ENCODE data around the gene NGEF. TPM values are rescaled to one million over a fixed set of nuclear protein-coding genes. Genes with fewer than 3 reads are reported as not detected.

The NGEF gene
- polyA plus RNA-seq, 1 of the 3 experiments (the other 2 are of a cell fraction): 1.4 TPM

- H3K36me3 ChIP-seq (replicated peaks in 1 of 2; ENCODE audit: control insufficient read depth in 1 of 2, insufficient read depth in 2 of 2, low read length in 1 of 2): peaks cover 44 to 47% of the 10 kb centered on the region in 2 experiments
- CTCF ChIA-PET: interaction anchor here (0.7 kb wide), 1 partner anchor 233 kb away, joined by 3 read pairs; no protein-coding TSS in a partner anchor
These were observed 173.5 kb downstream of the NGEF start for GRCh38 chr2:232839411-232840079.

More at GRCh38 chr2:232839411-232840079, 173.5 kb downstream of the NGEF start:
- H4K20me1 ChIP-seq (ENCODE audit: insufficient read depth): peaks cover 8% of the 10 kb centered on the region
- H3K79me2 ChIP-seq (ENCODE audit: insufficient read depth): peaks cover 5% of the 10 kb centered on the region; the same call in 1 of the 2 replicates
- H3K4me3 ChIP-seq (ENCODE audit: low read depth in 2 of 2, low read length in 1 of 2): no peak overlapping the region
- WGBS (ENCODE audit: low lambda C conversion rate): 95% methylated on average over 9 of the region's 9 CpGs
- H3K9me2 ChIP-seq: no peaks in the 10 kb centered on the region
- H3K9me3 ChIP-seq: no peaks in the 10 kb centered on the region
- H3K9ac ChIP-seq: no peak overlapping the region
- no peak overlapping the region for H2AFZ ChIP-seq (ENCODE audit: low read depth)
- TF ChIP-seq RFX5 (IDR thresholded peaks at IDR 0.05; ENCODE audit: low read length): no peak
- no peak for TF ChIP-seq RAD21 (IDR thresholded peaks at IDR 0.05; ENCODE audit: low read length)
- TF ChIP-seq CTCF (IDR thresholded peaks at IDR 0.05): no peak
- no peak for TF ChIP-seq ZBTB33 (IDR thresholded peaks at IDR 0.05; ENCODE audit: borderline replicate concordance, low read depth)
- no peak for TF ChIP-seq RCOR1 (IDR thresholded peaks at IDR 0.05; ENCODE audit: low read length)
- TF ChIP-seq YY1 (IDR thresholded peaks at IDR 0.05; ENCODE audit: low read depth): no peak
- TF ChIP-seq SMC3 (IDR thresholded peaks at IDR 0.05; ENCODE audit: low read depth, low read length): no peak
- TF ChIP-seq PBX3 (IDR thresholded peaks at IDR 0.05): no peak
- no peak for TF ChIP-seq CHD2 (IDR thresholded peaks at IDR 0.05; ENCODE audit: low read length, partially characterized antibody)
- no peak for TF ChIP-seq POLR2AphosphoS5 (IDR thresholded peaks at IDR 0.05; ENCODE audit: low read depth, low read length)
- TF ChIP-seq TAF1 (IDR thresholded peaks at IDR 0.05; ENCODE audit: borderline replicate concordance, low read depth, low read length): no peak
- no peak for TF ChIP-seq USF1 (IDR thresholded peaks at IDR 0.05; ENCODE audit: borderline replicate concordance, low read depth)
- TF ChIP-seq IRF3 (IDR thresholded peaks at IDR 0.05; ENCODE audit: low read depth, low read length): no peak
- TF ChIP-seq EP300 (IDR thresholded peaks at IDR 0.05; ENCODE audit: borderline replicate concordance in 1 of 2, low read depth in 1 of 2, low read length in 1 of 2): no peak
- DNase-seq: no peak
- POLR2A ChIA-PET: no interaction called here
- peaks cover 0 to 13% of the 10 kb centered on the region in 2 experiments; a peak in 2 of 4 replicates for H3K4me1 ChIP-seq (ENCODE audit: control insufficient read depth in 1 of 2, insufficient read depth in 2 of 2, low read depth in 1 of 2, low read length in 1 of 2)
- no peaks in the 10 kb centered on the region for H3F3A ChIP-seq (replicated peaks; ENCODE audit: insufficient read depth)
- no peak overlapping the region for H3K4me2 ChIP-seq
- H3K27me3 ChIP-seq (ENCODE audit: insufficient read depth): no peaks in the 10 kb centered on the region
- no peak overlapping the region for H3K27ac ChIP-seq (ENCODE audit: low read depth in 2 of 2, low read length in 1 of 2)
